IMR-90 (cell line): ENCODE data around the gene KLHL36. TPM values are rescaled to one million over a fixed set of nuclear protein-coding genes. Genes with fewer than 3 reads are reported as not detected.

Experiments
- ATAC-seq: fragments of 200-7000 bp; cut with Tn5 transposase; 2 replicates; pipeline ENCODE4 v1.9.1; 2020; ENCODE audit warnings: low read depth, mild to moderate bottlenecking, moderate library complexity
- BruUV-seq: library from RNA; stranded (reverse); fragments of 400-500 nt; replicated peaks from 2 replicates; lab custom pipeline; 2021; lab: Mats Ljungman, UMichigan
- CTCF ChIA-PET: fragments of 300-600 bp; formaldehyde crosslinking; extraction: SDS; loops from one replicate; lab custom pipeline; 2021; ENCODE audit warnings: antibody characterized with exemption; lab: Yijun Ruan, JAX
- POLR2A ChIA-PET: fragments of 300-600 bp; sonication (Branson Sonifier 250); formaldehyde crosslinking; loops from one replicate; lab custom pipeline; 2022; ENCODE audit warnings: antibody characterized with exemption; ENCODE audit not compliant: unreplicated experiment; lab: Charles Lee
- DNase-seq: peaks from one replicate; pipeline ENCODE4 v3.0.0; 2013
- H2AFZ ChIP-seq: replicated peaks from 2 replicates; pipeline ENCODE3; 2013; ENCODE audit warnings: low read length, mild to moderate bottlenecking; ENCODE audit not compliant: poor library complexity
- H2AK5ac ChIP-seq: 2 replicates; pipeline ENCODE4 v1.6.1; 2013; ENCODE audit warnings: low read depth, low read length, inconsistent platforms
- H2AK9ac ChIP-seq: replicated peaks from 2 replicates; pipeline ENCODE3; 2013; ENCODE audit warnings: mild to moderate bottlenecking, low read depth, low read length, moderate library complexity; ENCODE audit not compliant: poor library complexity
- H2BK120ac ChIP-seq: 2 replicates; pipeline ENCODE4 v1.6.1; 2013; ENCODE audit warnings: low read depth, low read length, inconsistent platforms
- H2BK15ac ChIP-seq: 3 replicates; pipeline ENCODE4 v1.6.1; 2013; ENCODE audit warnings: low read depth, low read length, inconsistent platforms
- H2BK20ac ChIP-seq: 2 replicates; pipeline ENCODE4 v1.6.1; 2013; ENCODE audit warnings: low read depth, mild to moderate bottlenecking, inconsistent platforms, low read length, moderate library complexity
- H2BK5ac ChIP-seq: 2 replicates; pipeline ENCODE4 v1.6.1; 2013; ENCODE audit warnings: mild to moderate bottlenecking, low read depth, low read length, inconsistent platforms; ENCODE audit not compliant: poor library complexity, severe bottlenecking
- H3K14ac ChIP-seq: replicated peaks from 2 replicates; pipeline ENCODE4 v1.6.1; 2013; ENCODE audit warnings: low read depth, low read length, inconsistent platforms
- H3K18ac ChIP-seq: 2 replicates; pipeline ENCODE4 v1.6.1; 2013; ENCODE audit warnings: low read depth, low read length, control low read depth
- H3K23ac ChIP-seq: 2 replicates; pipeline ENCODE4 v1.6.1; 2013; ENCODE audit warnings: low read depth, low read length, inconsistent platforms
- H3K27ac ChIP-seq: 2 replicates; pipeline ENCODE4 v1.5.1; 2013; ENCODE audit warnings: mild to moderate bottlenecking, control low read depth, low read length; ENCODE audit not compliant: insufficient read depth
- H3K27me3 ChIP-seq: 2 replicates; pipeline ENCODE4 v1.6.1; 2013; ENCODE audit warnings: low read length; ENCODE audit not compliant: control insufficient read depth, insufficient read depth
- H3K36me3 ChIP-seq: 2 replicates; pipeline ENCODE4 v1.6.1; 2013; ENCODE audit warnings: low read length, mixed read lengths; ENCODE audit not compliant: control insufficient read depth, insufficient read depth
- H3K4ac ChIP-seq: 2 replicates; pipeline ENCODE4 v1.6.1; 2013; ENCODE audit warnings: low read depth, low read length, inconsistent platforms
- H3K4me1 ChIP-seq: 2 replicates; pipeline ENCODE4 v1.6.1; 2013; ENCODE audit warnings: low read length, mixed read lengths; ENCODE audit not compliant: control insufficient read depth, insufficient read depth
- H3K4me2 ChIP-seq: 2 replicates; pipeline ENCODE4 v1.6.1; 2013; ENCODE audit warnings: low read depth, mild to moderate bottlenecking, control low read depth, low read length, moderate library complexity
- H3K4me3 ChIP-seq: 2 replicates; pipeline ENCODE4 v1.5.1; 2013; ENCODE audit warnings: low read depth, mild to moderate bottlenecking, control low read depth, low read length, moderate library complexity; ENCODE audit not compliant: insufficient read depth
- H3K56ac ChIP-seq: 2 replicates; pipeline ENCODE4 v1.6.1; 2013; ENCODE audit warnings: low read length, inconsistent platforms; ENCODE audit not compliant: insufficient read depth; ENCODE audit errors: extremely low read depth
- H3K79me1 ChIP-seq, 2 experiments: 2 replicates each; pipeline ENCODE4 v1.6.1; 2013; ENCODE audit warnings: low read length in 2 of 2, inconsistent platforms in 1 of 2, low read depth in 1 of 2
- H3K9ac ChIP-seq: 2 replicates; pipeline ENCODE4 v1.6.1; 2013; ENCODE audit warnings: low read depth, low read length, control low read depth
- H3K9me1 ChIP-seq: 2 replicates; pipeline ENCODE4 v1.6.1; 2013; ENCODE audit warnings: low read length, inconsistent platforms; ENCODE audit not compliant: insufficient read depth
- H3K9me3 ChIP-seq: 2 replicates; pipeline ENCODE4 v1.6.1; 2013; ENCODE audit warnings: low read length; ENCODE audit not compliant: control insufficient read depth, insufficient read depth
- H4K20me1 ChIP-seq: 2 replicates; pipeline ENCODE4 v1.6.1; 2013; ENCODE audit warnings: low read length, inconsistent platforms; ENCODE audit not compliant: insufficient read depth
- H4K5ac ChIP-seq: 2 replicates; pipeline ENCODE4 v1.6.1; 2013; ENCODE audit warnings: mild to moderate bottlenecking, low read depth, low read length, control low read depth
- H4K8ac ChIP-seq, 2 experiments: 2 replicates each; pipeline ENCODE4 v1.6.1; 2013; ENCODE audit warnings: low read depth in 2 of 2, low read length in 2 of 2, control low read depth in 1 of 2, inconsistent platforms in 1 of 2
- H4K91ac ChIP-seq: 2 replicates; pipeline ENCODE4 v1.6.1; 2013; ENCODE audit warnings: low read depth, low read length, inconsistent platforms; ENCODE audit not compliant: insufficient read depth
- MXI1 ChIP-seq: IDR thresholded peaks from 2 replicates; pipeline ENCODE4 v1.6.1; 2012; ENCODE audit warnings: low read depth, mild to moderate bottlenecking, low read length, moderate library complexity, borderline replicate concordance
- POLR2A ChIP-seq: IDR thresholded peaks from 2 replicates; pipeline ENCODE4 v1.6.1; 2012; ENCODE audit warnings: mild to moderate bottlenecking, low read depth, low read length
- WGBS, 2 experiments: methylation state at CpG; one replicate each; pipeline versions ENCODE4 v1.1.5 to v1.1.7; 2013; ENCODE audit warnings: missing lambda C conversion rate in 2 of 2; ENCODE audit not compliant: insufficient read length in 1 of 2; ENCODE audit errors: extremely low coverage in 2 of 2; 5-methylcytosine and 5-hydroxymethylcytosine counted together
- dilution Hi-C: fragments of 300-500 bp; cut with HindIII; formaldehyde crosslinking; loops from one replicate; pipeline ENCODE4 v1.14.3; 2018; ENCODE audit warnings: low sequenced_read_pairs; ENCODE audit not compliant: unreplicated experiment
- in situ Hi-C: fragments of 300-500 bp; cut with MboI; formaldehyde crosslinking; loops from 3 replicates; pipeline ENCODE4 v1.14.3; 2019; ENCODE audit warnings: low sequenced_read_pairs, inconsistent platforms, mixed read lengths
- intact Hi-C: fragments of 100-400 bp; cut with micrococcal nuclease; formaldehyde crosslinking; loops from 2 replicates; pipeline ENCODE4 v1.10.0; 2022
- polyA plus RNA-seq, 3 experiments: library from polyadenylated mRNA; depleted of rRNA; stranded (reverse); fragments of >200 nt; gene quantifications; 2 replicates each; pipeline ENCODE4 v1.2.3, GENCODE V29; 2012; ENCODE audit warnings: low replicate concordance in 1 of 3
- total RNA-seq: library from RNA; depleted of rRNA; stranded (reverse); fragments of >200 nt; gene quantifications from 2 replicates; pipeline ENCODE4 v1.2.3, GENCODE V29; 2012

KLHL36 gene
- total and polyA plus RNA-seq, 2 of the 4 experiments (the other 2 are of a cell fraction): 45.9 to 46.3 TPM

DNA sequence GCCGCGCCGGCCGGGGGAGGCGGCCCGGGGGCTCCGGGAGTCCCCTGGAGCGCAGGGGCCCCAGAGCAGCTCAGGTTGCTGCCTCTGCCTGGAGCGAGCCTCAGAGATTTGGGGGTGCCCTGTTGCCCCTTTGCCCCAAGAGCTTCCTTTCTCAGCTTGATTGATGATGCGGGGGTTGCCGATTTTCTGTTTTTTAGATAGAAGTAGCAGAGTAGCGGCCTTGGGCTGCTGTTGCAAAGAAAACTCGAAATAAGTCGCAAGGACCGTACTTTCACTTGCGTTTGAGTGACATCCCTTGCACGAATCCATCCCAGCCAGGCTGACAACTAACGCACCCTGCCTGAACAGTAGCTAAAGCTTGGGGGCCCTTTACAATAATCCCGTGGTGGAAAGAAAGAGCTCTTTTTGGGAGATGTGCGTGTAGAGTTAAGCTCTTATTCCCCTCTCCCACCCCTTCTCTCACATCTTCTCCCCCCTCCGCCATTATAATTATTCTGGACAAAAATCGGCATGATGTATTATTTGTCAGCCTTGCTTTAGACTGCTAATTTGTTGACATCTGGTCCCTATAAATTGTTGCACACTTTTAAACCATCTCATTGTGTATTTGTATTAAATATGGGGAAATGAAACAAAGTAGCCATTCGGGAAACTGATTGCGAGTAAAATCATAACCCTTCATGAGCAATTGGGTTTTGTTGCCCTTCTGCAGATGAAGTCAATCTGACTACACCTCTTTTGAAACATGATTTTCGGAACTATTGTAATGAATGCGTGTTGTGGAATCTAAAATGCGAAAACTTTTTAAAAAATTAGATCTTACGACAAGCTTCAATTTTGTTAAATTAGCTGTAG is 52.4 kb downstream of the KLHL36 start:
- peak overlapping the region; percentile 98 for H3K9ac ChIP-seq
- no peak overlapping the region for H3K18ac ChIP-seq
- TF ChIP-seq MXI1: no peak
- no peak for TF ChIP-seq POLR2A
- H4K5ac ChIP-seq: no peak overlapping the region
- H3K36me3 ChIP-seq: no peaks in the 10 kb centered on the region
- peaks cover 2 to 33% of the 10 kb centered on the region in 2 experiments; a peak in 2 of 4 replicates for H3K79me1 ChIP-seq
- H3K14ac ChIP-seq: peak overlapping the region; percentile 74
- no peak overlapping the region for H2BK120ac ChIP-seq
- peak overlapping the region; percentile 92 for H3K4me3 ChIP-seq
- CTCF ChIA-PET: interaction anchor here (1.1 to 1.5 kb wide), 3 partner anchors 13 to 252 kb away, joined by 3 to 7 read pairs (median 4); no protein-coding TSS in a partner anchor
- H2AFZ ChIP-seq: peak overlapping the region; percentile 97
- H3K4ac ChIP-seq: peak overlapping the region; percentile 41
- ATAC-seq (peak; percentile 14), DNase-seq (peak; percentile 29)
- dilution Hi-C loops: no loop called here
- 0 out of 2 replicates have a peak overlapping the region, but pooled peaks have one; percentile 8 for H4K91ac ChIP-seq
- no TSS peak for BruUV-seq
- H3K23ac ChIP-seq: peak overlapping the region; percentile 90
- H4K20me1 ChIP-seq: peaks cover 51% of the 10 kb centered on the region
- peaks cover 12% of the 10 kb centered on the region for H3K9me1 ChIP-seq
- peak overlapping the region; percentile 94 for H2AK9ac ChIP-seq
- H3K27ac ChIP-seq: peak overlapping the region; percentile 63
- peak overlapping the region; percentile 84 for H3K4me2 ChIP-seq
- intact Hi-C loops: no loop called here
- H3K27me3 ChIP-seq: no peaks in the 10 kb centered on the region
- no peak overlapping the region; the same call in 1 of the 2 replicates for H2BK20ac ChIP-seq
- peak overlapping the region; percentile 57; the same call in 1 of the 2 replicates for H3K56ac ChIP-seq
- POLR2A ChIA-PET: no interaction called here
- no peaks in the 10 kb centered on the region for H3K9me3 ChIP-seq
- H2BK5ac ChIP-seq: peak overlapping the region; percentile 96
- peaks cover 6% of the 10 kb centered on the region for H3K4me1 ChIP-seq
- no peak overlapping the region for H4K8ac ChIP-seq
- WGBS, 2 experiments: 2% methylated on average over 9 of the region's 28 CpGs; no CpG with 5 or more reads in 1 of the 2 experiments
- in situ Hi-C loops: loop anchor here (25.0 kb wide), 1 partner anchor 413 kb away; the partner anchor contains the start of gene WFDC1
- H2AK5ac ChIP-seq: peak overlapping the region; percentile 29; the same call in 1 of the 2 replicates
- no peak overlapping the region for H2BK15ac ChIP-seq
